OCI-LY1 (cell line): ENCODE results near the gene PTPRM.

Experiments
- H2AFZ ChIP-seq: fragments of 200-600 bp; sonication (generic), shearing (Covaris generic); 2 replicates; pipeline ENCODE4 v1.6.0; 2014; ENCODE audit warnings: antibody characterized with exemption, mild to moderate bottlenecking, low read length
- H3F3A ChIP-seq: fragments of 200-600 bp; sonication (generic), shearing (Covaris generic); 2 replicates; pipeline ENCODE4 v1.6.0; 2014; ENCODE audit warnings: mild to moderate bottlenecking, antibody characterized with exemption, low read length, moderate library complexity; ENCODE audit not compliant: insufficient read depth
- H3K27ac ChIP-seq: fragments of 200-600 bp; sonication (generic); 2 replicates; pipeline ENCODE4 v1.5.1; 2014; ENCODE audit warnings: low read length, mixed run types, mild to moderate bottlenecking, low read depth; ENCODE audit not compliant: poor library complexity, severe bottlenecking
- H3K27me3 ChIP-seq: fragments of 200-600 bp; sonication (generic); 2 replicates; pipeline ENCODE4 v1.6.0; 2014; ENCODE audit warnings: antibody characterized with exemption, mild to moderate bottlenecking, low read length, moderate library complexity; ENCODE audit not compliant: insufficient read depth
- H3K36me3 ChIP-seq: fragments of 200-600 bp; sonication (generic); 2 replicates; pipeline ENCODE4 v1.6.1; 2014; ENCODE audit warnings: mild to moderate bottlenecking, antibody characterized with exemption, low read length, moderate library complexity, mixed read lengths; ENCODE audit not compliant: insufficient read depth
- H3K4me1 ChIP-seq: fragments of 200-600 bp; sonication (generic); 2 replicates; pipeline ENCODE4 v1.5.1; 2014; ENCODE audit warnings: mild to moderate bottlenecking, low read length, moderate library complexity; ENCODE audit not compliant: insufficient read depth, severe bottlenecking
- H3K4me2 ChIP-seq: fragments of 200-600 bp; sonication (generic), shearing (Covaris generic); 2 replicates; pipeline ENCODE4 v1.6.1; 2014; ENCODE audit warnings: low read length
- H3K4me3 ChIP-seq: fragments of 200-600 bp; sonication (generic); 2 replicates; pipeline ENCODE4 v1.5.1; 2014; ENCODE audit warnings: low read length, low read depth, mild to moderate bottlenecking, mixed read lengths; ENCODE audit not compliant: poor library complexity, severe bottlenecking
- H3K79me2 ChIP-seq: fragments of 200-600 bp; shearing (Covaris generic); 2 replicates; pipeline ENCODE4 v1.6.1; 2016; ENCODE audit warnings: mixed run types, low read length, mixed read lengths; ENCODE audit not compliant: insufficient read depth
- H3K9ac ChIP-seq: fragments of 200-600 bp; sonication (generic), shearing (Covaris generic); 2 replicates; pipeline ENCODE4 v1.6.1; 2014; ENCODE audit warnings: mild to moderate bottlenecking, low read length, mixed read lengths
- H3K9me2 ChIP-seq: fragments of 200-600 bp; sonication (generic), shearing (Covaris generic); 2 replicates; pipeline ENCODE4 v1.6.1; 2014; ENCODE audit warnings: low read depth, mild to moderate bottlenecking, low read length, mixed read lengths
- H3K9me3 ChIP-seq: fragments of 200-600 bp; shearing (Covaris generic); 2 replicates; pipeline ENCODE4 v1.6.1; 2014; ENCODE audit warnings: low read length, mixed read lengths
- H4K20me1 ChIP-seq: fragments of 200-600 bp; sonication (generic), shearing (Covaris generic); 2 replicates; pipeline ENCODE4 v1.6.0; 2016; ENCODE audit warnings: mild to moderate bottlenecking, low read length; ENCODE audit not compliant: insufficient read depth
- EZH2 ChIP-seq: fragments of 200-600 bp; sonication (generic), shearing (Covaris generic); IDR thresholded peaks from 2 replicates; pipeline ENCODE4 v1.8.0; 2017; ENCODE audit warnings: borderline replicate concordance, mixed run types, mild to moderate bottlenecking, antibody characterized with exemption, low read length, moderate library complexity, mixed read lengths
- TF ChIP-seq, protein P1 (sequence below): fragments of 200-600 bp; sonication (generic), shearing (Covaris generic); IDR thresholded peaks from 2 replicates; pipeline ENCODE4 v1.5.1; 2017; ENCODE audit warnings: mild to moderate bottlenecking, antibody characterized with exemption, low read length, moderate library complexity, mixed read lengths

The PTPRM gene

DNA sequence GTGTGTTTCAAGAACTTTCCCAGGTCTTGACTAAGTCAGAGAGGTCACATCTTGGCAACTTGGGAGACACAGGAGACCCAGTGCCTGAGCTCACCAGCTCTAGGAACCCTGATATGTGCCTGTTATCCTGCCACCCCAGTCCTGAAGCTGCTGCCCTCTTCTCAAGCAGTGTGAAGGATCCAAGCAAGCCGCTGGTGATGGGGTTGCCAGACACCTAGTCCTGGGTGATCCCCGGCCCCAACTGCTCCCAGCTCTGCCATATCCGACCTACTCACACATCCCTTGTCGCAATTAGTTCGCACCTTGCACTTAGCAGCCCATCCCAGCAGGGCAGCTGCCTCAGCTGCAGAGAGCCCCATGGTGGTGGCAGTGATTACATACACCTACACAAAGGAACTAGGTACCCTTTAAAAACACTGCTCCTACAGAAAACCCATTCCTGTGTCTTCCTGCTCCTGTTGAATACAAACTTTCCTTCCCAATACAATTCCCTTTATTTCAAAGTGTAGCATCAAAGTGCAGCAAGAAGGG lies 794.9 kb downstream of the PTPRM start:
- Histone ChIP-seq H2AFZ (no peak overlapping the region), H3K4me1 (no peaks in the 10 kb centered on the region), H4K20me1 (no peaks in the 10 kb centered on the region), H3K36me3 (no peaks in the 10 kb centered on the region), H3K79me2 (no peaks in the 10 kb centered on the region), H3K9me3 (no peaks in the 10 kb centered on the region), H3K9ac (no peak overlapping the region), H3K9me2 (no peaks in the 10 kb centered on the region), H3K4me2 (no peak overlapping the region), H3K27me3 (no peaks in the 10 kb centered on the region), H3K27ac (no peak overlapping the region), H3F3A (no peaks in the 10 kb centered on the region), H3K4me3 (no peak overlapping the region)
- no peak for TF ChIP-seq EZH2
- TF ChIP-seq, protein P1, sequence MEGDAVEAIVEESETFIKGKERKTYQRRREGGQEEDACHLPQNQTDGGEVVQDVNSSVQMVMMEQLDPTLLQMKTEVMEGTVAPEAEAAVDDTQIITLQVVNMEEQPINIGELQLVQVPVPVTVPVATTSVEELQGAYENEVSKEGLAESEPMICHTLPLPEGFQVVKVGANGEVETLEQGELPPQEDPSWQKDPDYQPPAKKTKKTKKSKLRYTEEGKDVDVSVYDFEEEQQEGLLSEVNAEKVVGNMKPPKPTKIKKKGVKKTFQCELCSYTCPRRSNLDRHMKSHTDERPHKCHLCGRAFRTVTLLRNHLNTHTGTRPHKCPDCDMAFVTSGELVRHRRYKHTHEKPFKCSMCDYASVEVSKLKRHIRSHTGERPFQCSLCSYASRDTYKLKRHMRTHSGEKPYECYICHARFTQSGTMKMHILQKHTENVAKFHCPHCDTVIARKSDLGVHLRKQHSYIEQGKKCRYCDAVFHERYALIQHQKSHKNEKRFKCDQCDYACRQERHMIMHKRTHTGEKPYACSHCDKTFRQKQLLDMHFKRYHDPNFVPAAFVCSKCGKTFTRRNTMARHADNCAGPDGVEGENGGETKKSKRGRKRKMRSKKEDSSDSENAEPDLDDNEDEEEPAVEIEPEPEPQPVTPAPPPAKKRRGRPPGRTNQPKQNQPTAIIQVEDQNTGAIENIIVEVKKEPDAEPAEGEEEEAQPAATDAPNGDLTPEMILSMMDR: no peak

DNA sequence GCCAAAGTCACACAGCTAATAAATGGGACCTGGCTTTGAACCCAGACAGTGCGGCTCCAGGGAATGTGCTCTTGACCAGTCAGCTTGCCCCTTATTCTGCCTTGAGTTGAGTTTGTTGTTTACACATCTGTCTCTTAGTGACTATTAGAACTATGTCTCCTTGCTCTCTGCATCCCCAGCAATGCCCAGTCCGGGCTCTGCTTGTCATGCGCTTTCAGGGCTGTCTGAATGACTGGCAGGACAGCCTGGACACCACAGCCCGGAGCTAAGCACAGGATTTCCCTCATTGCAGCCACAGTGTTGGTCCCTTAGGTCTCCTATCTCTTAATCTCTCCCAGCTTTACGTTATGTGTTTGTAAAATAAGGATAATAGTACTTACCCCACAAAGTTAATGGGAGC lies 795.7 kb downstream of the PTPRM start:
- no peak overlapping the region for H2AFZ ChIP-seq
- no peaks in the 10 kb centered on the region for H3K9me2 ChIP-seq
- no peaks in the 10 kb centered on the region for H3K79me2 ChIP-seq
- no peaks in the 10 kb centered on the region for H3K4me1 ChIP-seq
- no peaks in the 10 kb centered on the region; the same call in 1 of the 2 replicates for H3K27me3 ChIP-seq
- no peak for TF ChIP-seq EZH2
- TF ChIP-seq, protein P1: no peak
- no peak overlapping the region for H3K27ac ChIP-seq
- no peaks in the 10 kb centered on the region for H3F3A ChIP-seq
- no peaks in the 10 kb centered on the region for H4K20me1 ChIP-seq
- H3K36me3 ChIP-seq: no peaks in the 10 kb centered on the region
- H3K4me2 ChIP-seq: no peak overlapping the region
- no peak overlapping the region for H3K4me3 ChIP-seq
- no peak overlapping the region for H3K9ac ChIP-seq
- H3K9me3 ChIP-seq: no peaks in the 10 kb centered on the region

GRCh38 chr18:8364385-8364784 lies 797.3 kb downstream of the PTPRM start:
- no peaks in the 10 kb centered on the region for H4K20me1 ChIP-seq
- H3K79me2 ChIP-seq: no peaks in the 10 kb centered on the region
- H3K4me3 ChIP-seq: no peak overlapping the region
- no peaks in the 10 kb centered on the region; the same call in 1 of the 2 replicates for H3K27me3 ChIP-seq
- no peaks in the 10 kb centered on the region for H3K9me2 ChIP-seq
- H3K4me2 ChIP-seq: no peak overlapping the region
- no peaks in the 10 kb centered on the region for H3K4me1 ChIP-seq
- no peaks in the 10 kb centered on the region for H3F3A ChIP-seq
- TF ChIP-seq EZH2: no peak
- TF ChIP-seq, protein P1: no peak
- no peaks in the 10 kb centered on the region for H3K9me3 ChIP-seq
- H3K27ac ChIP-seq: no peak overlapping the region
- no peaks in the 10 kb centered on the region for H3K36me3 ChIP-seq
- H2AFZ ChIP-seq: no peak overlapping the region
- H3K9ac ChIP-seq: no peak overlapping the region
